Measurements from ENCODE around the gene MGA. TPM values are rescaled to one million over a fixed set of nuclear protein-coding genes. Genes with fewer than 3 reads are reported as not detected.

Gene MGA
- total and polyA plus RNA-seq, 2 experiments from 2014 or later: 42.6 to 58.9 TPM

GRCh38 chr15:41795996-41796856 lies 136.0 kb downstream of the MGA start:
- Histone ChIP-seq H3K9me2 (ENCODE audit: insufficient read depth) (no peaks in the 10 kb centered on the region), H2AFZ (no peak overlapping the region), H3K79me2 (replicated peaks; ENCODE audit: insufficient read depth) (no peaks in the 10 kb centered on the region; the same call in 1 of the 2 replicates), H3K27ac (ENCODE audit: low read depth) (no peak overlapping the region), H3K27me3 (ENCODE audit: insufficient read depth) (no peaks in the 10 kb centered on the region), H3F3A (replicated peaks; ENCODE audit: low read depth) (no peaks in the 10 kb centered on the region), H3K4me1 (ENCODE audit: insufficient read depth) (peaks cover 4% of the 10 kb centered on the region; the same call in 1 of the 2 replicates), H3K4me2 (no peak overlapping the region), H4K20me1 (replicated peaks; ENCODE audit: insufficient read depth) (no peaks in the 10 kb centered on the region; the same call in 1 of the 2 replicates), H3K36me3 (ENCODE audit: insufficient read depth) (no peaks in the 10 kb centered on the region), H3K4me3 (no peak overlapping the region)
- peaks cover 7% of the 10 kb centered on the region for H3K27me3 Mint-ChIP-seq (ENCODE audit: insufficient read depth, low read depth, poor library complexity)
- H3K9me3 Mint-ChIP-seq: no peaks in the 10 kb centered on the region
- H3K4me1 Mint-ChIP-seq: peaks cover 6% of the 10 kb centered on the region
- no peaks in the 10 kb centered on the region; the same call in 2 of the 3 replicates for H3K36me3 Mint-ChIP-seq (ENCODE audit: low read depth)
- ATAC-seq (no peak), DNase-seq (ENCODE audit: low spot score) (no peak)
- TF ChIP-seq, protein P1, sequence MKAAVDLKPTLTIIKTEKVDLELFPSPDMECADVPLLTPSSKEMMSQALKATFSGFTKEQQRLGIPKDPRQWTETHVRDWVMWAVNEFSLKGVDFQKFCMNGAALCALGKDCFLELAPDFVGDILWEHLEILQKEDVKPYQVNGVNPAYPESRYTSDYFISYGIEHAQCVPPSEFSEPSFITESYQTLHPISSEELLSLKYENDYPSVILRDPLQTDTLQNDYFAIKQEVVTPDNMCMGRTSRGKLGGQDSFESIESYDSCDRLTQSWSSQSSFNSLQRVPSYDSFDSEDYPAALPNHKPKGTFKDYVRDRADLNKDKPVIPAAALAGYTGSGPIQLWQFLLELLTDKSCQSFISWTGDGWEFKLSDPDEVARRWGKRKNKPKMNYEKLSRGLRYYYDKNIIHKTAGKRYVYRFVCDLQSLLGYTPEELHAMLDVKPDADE (IDR thresholded peaks at IDR 0.05): no peak
- no peak for TF ChIP-seq REST (IDR thresholded peaks at IDR 0.05; ENCODE audit: unreplicated experiment)
- TF ChIP-seq CTCF (conservative IDR thresholded peaks at IDR 0.05; ENCODE audit: low read depth in 2 of 2): no peak
- no peak for TF ChIP-seq STAT1 (IDR thresholded peaks at IDR 0.05; ENCODE audit: unreplicated experiment)
- TF ChIP-seq ZNF331 (CRISPR knock-in tag; IDR thresholded peaks at IDR 0.05; ENCODE audit: low read depth): no peak
- TF ChIP-seq EZH2 (IDR thresholded peaks at IDR 0.05; ENCODE audit: low read depth, unreplicated experiment): no peak
- TF ChIP-seq EZH2phosphoT487 (IDR thresholded peaks at IDR 0.05; ENCODE audit: unreplicated experiment): no peak
- TF ChIP-seq POLR2AphosphoS5 (IDR thresholded peaks at IDR 0.05; ENCODE audit: low read depth): no peak
- TF ChIP-seq NANOG (IDR thresholded peaks at IDR 0.05; ENCODE audit: borderline replicate concordance): no peak
- no peak for TF ChIP-seq CREB1 (CRISPR knock-in tag; IDR thresholded peaks at IDR 0.05; ENCODE audit: low read depth)
- TF ChIP-seq ZNF114 (CRISPR knock-in tag; IDR thresholded peaks at IDR 0.05): no peak
- no peak for TF ChIP-seq JUNB (IDR thresholded peaks at IDR 0.05; ENCODE audit: unreplicated experiment)
- TF ChIP-seq ZNF462 (CRISPR knock-in tag; IDR thresholded peaks at IDR 0.05): no peak
- H3K27ac Mint-ChIP-seq: no peak overlapping the region
- H3K4me3 Mint-ChIP-seq: no peak overlapping the region
